GM06990 (cell line): ENCODE measurements around the gene PNPLA3.

Experiments
- DNase-seq: peaks from one replicate; pipeline ENCODE4 v3.0.0-alpha.2; 2011; ENCODE audit not compliant: insufficient read length; ENCODE audit errors: extremely low read depth
- H3K27me3 ChIP-seq: replicated peaks from 2 replicates; pipeline ENCODE4 v1.6.0; 2011; ENCODE audit warnings: low read length; ENCODE audit not compliant: control insufficient read depth, insufficient read depth
- H3K36me3 ChIP-seq: 2 replicates; pipeline ENCODE4 v1.5.1; 2011; ENCODE audit warnings: low read length; ENCODE audit not compliant: control insufficient read depth, insufficient read depth
- H3K4me3 ChIP-seq: replicated peaks from 2 replicates; pipeline ENCODE4 v1.5.1; 2011; ENCODE audit warnings: low read depth, mild to moderate bottlenecking, control low read depth, low read length
- TF ChIP-seq, protein P1 (sequence below): IDR thresholded peaks from 2 replicates; pipeline ENCODE4 v1.5.1; 2011; ENCODE audit warnings: low read length, control low read depth, mild to moderate bottlenecking, inconsistent platforms; ENCODE audit not compliant: insufficient read depth, poor library complexity, severe bottlenecking

The PNPLA3 gene

DNA sequence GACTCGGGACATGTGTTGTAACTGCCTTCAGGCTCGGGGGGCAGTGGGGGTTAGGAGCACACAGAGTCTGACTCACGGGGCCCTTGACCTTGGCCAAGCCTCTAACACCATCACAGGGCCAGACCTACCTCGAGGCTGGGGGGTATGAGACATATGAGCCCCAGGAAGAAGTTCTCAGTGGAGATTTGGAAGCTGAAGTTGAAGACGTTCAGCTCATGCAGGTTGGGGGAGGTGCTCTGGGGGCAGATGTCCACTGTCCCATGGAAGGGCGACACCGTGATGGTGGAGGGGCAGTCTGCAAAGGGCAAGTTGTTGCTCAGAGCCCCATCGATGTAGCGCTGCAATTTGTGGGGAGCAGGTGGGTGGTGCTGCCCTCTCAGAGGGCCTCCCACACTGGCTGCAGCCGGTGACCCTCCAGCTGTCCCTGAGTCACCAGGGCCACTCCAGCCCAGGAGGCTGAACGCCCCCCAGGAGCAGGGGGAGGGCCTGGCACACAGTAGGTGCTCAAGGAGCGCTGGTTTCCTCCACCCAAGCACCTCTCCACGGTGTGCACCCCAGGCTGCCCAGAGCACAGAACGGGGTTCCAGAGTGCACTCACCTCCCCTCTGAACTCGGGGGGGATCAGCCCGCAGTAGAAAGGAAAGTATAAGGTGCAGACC lies 34.3 kb upstream of the PNPLA3 start:
- TF ChIP-seq, protein P1, sequence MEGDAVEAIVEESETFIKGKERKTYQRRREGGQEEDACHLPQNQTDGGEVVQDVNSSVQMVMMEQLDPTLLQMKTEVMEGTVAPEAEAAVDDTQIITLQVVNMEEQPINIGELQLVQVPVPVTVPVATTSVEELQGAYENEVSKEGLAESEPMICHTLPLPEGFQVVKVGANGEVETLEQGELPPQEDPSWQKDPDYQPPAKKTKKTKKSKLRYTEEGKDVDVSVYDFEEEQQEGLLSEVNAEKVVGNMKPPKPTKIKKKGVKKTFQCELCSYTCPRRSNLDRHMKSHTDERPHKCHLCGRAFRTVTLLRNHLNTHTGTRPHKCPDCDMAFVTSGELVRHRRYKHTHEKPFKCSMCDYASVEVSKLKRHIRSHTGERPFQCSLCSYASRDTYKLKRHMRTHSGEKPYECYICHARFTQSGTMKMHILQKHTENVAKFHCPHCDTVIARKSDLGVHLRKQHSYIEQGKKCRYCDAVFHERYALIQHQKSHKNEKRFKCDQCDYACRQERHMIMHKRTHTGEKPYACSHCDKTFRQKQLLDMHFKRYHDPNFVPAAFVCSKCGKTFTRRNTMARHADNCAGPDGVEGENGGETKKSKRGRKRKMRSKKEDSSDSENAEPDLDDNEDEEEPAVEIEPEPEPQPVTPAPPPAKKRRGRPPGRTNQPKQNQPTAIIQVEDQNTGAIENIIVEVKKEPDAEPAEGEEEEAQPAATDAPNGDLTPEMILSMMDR = no peak
- no peak for DNase-seq
- H3K27me3 ChIP-seq = peaks cover 10% of the 10 kb centered on the region
- no peaks in the 10 kb centered on the region for H3K36me3 ChIP-seq
- no peak overlapping the region for H3K4me3 ChIP-seq

DNA sequence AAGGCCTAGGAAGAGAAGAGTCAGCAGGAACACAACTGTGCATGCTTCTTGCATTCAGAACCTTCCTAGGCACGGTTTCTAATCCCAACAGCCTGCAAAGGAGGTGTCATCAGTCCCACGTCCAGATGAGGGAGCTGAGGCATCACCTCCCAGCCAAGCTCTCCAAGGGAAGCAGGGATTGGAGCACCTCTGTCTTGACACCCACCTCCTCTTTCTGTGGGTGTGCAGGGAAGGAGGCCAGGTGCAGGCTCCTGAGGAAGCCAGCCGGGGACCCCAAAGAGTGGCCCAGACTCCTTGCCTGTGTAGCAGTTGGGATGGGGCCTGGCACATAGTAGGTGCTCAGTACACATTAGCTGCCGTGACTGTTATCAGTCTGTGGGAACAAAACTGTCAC lies 33.7 kb upstream of the PNPLA3 start:
- DNase-seq = no peak
- no peaks in the 10 kb centered on the region for H3K36me3 ChIP-seq
- no peak overlapping the region for H3K4me3 ChIP-seq
- peaks cover 10% of the 10 kb centered on the region for H3K27me3 ChIP-seq
- TF ChIP-seq, protein P1 = no peak

DNA sequence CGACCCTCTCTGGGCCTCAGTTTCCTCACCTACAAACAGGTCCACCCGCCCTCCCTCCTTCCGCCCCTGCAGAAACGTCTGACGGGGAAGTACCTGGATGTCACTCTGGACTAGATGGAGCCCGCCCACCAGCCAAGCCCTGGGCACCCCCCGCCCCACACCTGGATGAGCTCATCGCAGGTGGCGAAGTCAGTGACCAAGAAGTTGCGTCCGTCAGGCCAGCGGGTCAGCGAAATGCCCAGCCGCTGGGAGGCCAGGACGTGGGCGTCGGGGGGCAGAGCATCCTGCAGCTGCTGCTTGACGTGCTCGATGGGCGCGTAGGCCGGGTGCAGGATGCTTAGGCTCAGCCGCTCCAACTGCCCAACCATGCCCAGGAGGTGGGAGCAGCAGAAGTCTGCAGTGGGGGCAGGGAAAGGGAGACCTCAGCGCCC lies 32.7 kb upstream of the PNPLA3 start:
- Histone ChIP-seq H3K4me3 (no peak overlapping the region), H3K27me3 (peaks cover 10% of the 10 kb centered on the region), H3K36me3 (no peaks in the 10 kb centered on the region)
- DNase-seq = no peak
- TF ChIP-seq, protein P1 = no peak

DNA sequence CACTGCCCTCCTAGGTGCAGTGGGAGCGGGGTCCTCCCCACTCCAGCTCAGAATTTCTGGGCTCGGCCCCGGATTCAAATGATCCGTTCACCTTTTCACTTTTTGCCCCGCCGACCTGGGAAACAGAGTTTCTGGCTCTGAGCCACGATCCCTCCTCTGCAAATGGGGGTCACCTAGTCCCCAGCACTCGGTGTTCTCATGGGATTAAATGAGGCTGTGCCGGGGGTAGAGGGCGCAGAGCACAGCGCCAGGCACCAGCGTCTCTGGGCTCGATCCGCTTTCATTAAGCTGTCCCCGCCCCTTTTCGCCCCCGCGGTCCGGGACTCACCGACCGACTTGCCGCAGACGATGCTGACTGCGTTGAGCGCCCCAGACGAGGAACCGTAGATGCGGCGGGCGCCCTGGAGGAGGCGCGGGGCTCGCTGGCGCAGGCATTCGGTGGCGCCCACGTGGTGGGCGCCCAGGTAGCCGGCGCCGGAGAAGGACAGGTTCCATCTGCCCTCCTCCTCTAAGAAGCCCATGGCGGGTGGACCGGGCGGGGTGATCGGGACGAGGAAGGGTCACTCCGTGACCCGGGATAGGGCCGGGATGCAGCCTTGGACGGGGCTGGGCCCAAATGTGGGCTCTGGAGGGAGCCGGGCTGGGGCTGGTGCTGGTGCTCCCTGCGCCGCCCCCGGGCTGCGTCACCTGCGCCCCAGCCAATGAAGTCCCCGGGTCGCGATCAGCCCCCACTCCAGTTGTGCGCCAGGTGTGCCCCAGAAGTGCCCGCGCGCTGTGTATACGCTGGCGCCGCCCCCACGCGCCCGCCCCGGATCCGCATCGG lies 32.0 kb upstream of the PNPLA3 start, which contains the start of gene PNPLA5:
PNPLA5 (minus strand) TSS at position 654 of the 823 bp plus-strand sequence; CDS start at position 521, 133 bp downstream.
- no peaks in the 10 kb centered on the region for H3K36me3 ChIP-seq
- no peak within 1 kb of the TSS for H3K4me3 ChIP-seq
- TF ChIP-seq, protein P1 = no peak
- H3K27me3 ChIP-seq = peaks cover 10% of the 10 kb centered on the region
- DNase-seq = no peak

- no peaks in the 10 kb centered on the region for H3K36me3 ChIP-seq
- TF ChIP-seq, protein P1 = no peak
- DNase-seq = no peak
- H3K4me3 ChIP-seq = no peak overlapping the region
- H3K27me3 ChIP-seq = peaks cover 9% of the 10 kb centered on the region
Measured at GRCh38 chr22:43892183-43892894, 31.3 kb upstream of the PNPLA3 start.
